A673 (cell line): ENCODE results near the gene ZBTB24. TPM values are rescaled to one million over a fixed set of nuclear protein-coding genes. Genes with fewer than 3 reads are reported as not detected.

Experiments used
- BruUV-seq: library from RNA; stranded (reverse); fragments of 400-500 nt; replicated peaks from 2 replicates; lab custom pipeline; 2021; lab: Mats Ljungman, UMichigan
- CTCF ChIA-PET: fragments of 300-600 bp; sonication (Branson Sonifier 250); formaldehyde crosslinking; loops from one replicate; lab custom pipeline; 2022; ENCODE audit warnings: antibody characterized with exemption; lab: Charles Lee
- POLR2A ChIA-PET: fragments of 300-600 bp; sonication (Branson Sonifier 250); formaldehyde crosslinking; loops from one replicate; lab custom pipeline; 2022; ENCODE audit warnings: antibody characterized with exemption; ENCODE audit not compliant: low non-redundant PET; lab: Charles Lee
- DNase-seq: peaks from one replicate; pipeline ENCODE4 v3.0.0-alpha.2; 2015; ENCODE audit warnings: low spot score
- H3K27ac ChIP-seq: fragments of 200-600 bp; sonication (generic); 2 replicates; pipeline ENCODE4 v1.5.1; 2016; ENCODE audit warnings: mixed run types, low read depth, mild to moderate bottlenecking, mixed read lengths, antibody characterized with exemption, low read length; ENCODE audit not compliant: poor library complexity, severe bottlenecking
- H3K27me3 ChIP-seq: fragments of 200-600 bp; sonication (generic); replicated peaks from 2 replicates; pipeline ENCODE4 v1.6.1; 2017; ENCODE audit warnings: mixed run types, low read depth, mild to moderate bottlenecking, mixed read lengths, antibody characterized with exemption, low read length; ENCODE audit not compliant: insufficient read depth, poor library complexity
- H3K36me3 ChIP-seq: fragments of 200-600 bp; sonication (generic); 2 replicates; pipeline ENCODE4 v1.6.1; 2016; ENCODE audit warnings: mixed run types, mild to moderate bottlenecking, mixed read lengths, antibody characterized with exemption, low read length; ENCODE audit not compliant: insufficient read depth, poor library complexity, severe bottlenecking
- H3K4me1 ChIP-seq: fragments of 200-600 bp; sonication (generic); 2 replicates; pipeline ENCODE4 v1.6.1; 2017; ENCODE audit warnings: mixed run types, mild to moderate bottlenecking, mixed read lengths, antibody characterized with exemption, low read length; ENCODE audit not compliant: insufficient read depth, poor library complexity, severe bottlenecking
- H3K4me3 ChIP-seq: fragments of 200-600 bp; sonication (generic); 2 replicates; pipeline ENCODE4 v1.5.1; 2016; ENCODE audit warnings: low read depth, mixed run types, mild to moderate bottlenecking, mixed read lengths, low read length; ENCODE audit not compliant: poor library complexity, severe bottlenecking
- H3K9me3 ChIP-seq: fragments of 200-600 bp; sonication (generic); 2 replicates; pipeline ENCODE4 v1.6.1; 2016; ENCODE audit warnings: mixed run types, low read depth, mild to moderate bottlenecking, mixed read lengths, antibody characterized with exemption, low read length; ENCODE audit not compliant: poor library complexity, severe bottlenecking
- CTCF ChIP-seq: fragments of 300-800, 200-600 bp; sonication (generic); conservative IDR thresholded peaks from 2 replicates; pipeline ENCODE4 v1.5.1; 2017; ENCODE audit warnings: low read depth, mild to moderate bottlenecking, antibody characterized with exemption, low read length, moderate library complexity, mixed read lengths
- EZH2 ChIP-seq: fragments of 200-600 bp; sonication (generic); IDR thresholded peaks from 2 replicates; pipeline ENCODE4 v1.6.1; 2017; ENCODE audit warnings: borderline replicate concordance, low read depth, mild to moderate bottlenecking, mixed read lengths, antibody characterized with exemption, low read length; ENCODE audit not compliant: poor library complexity, severe bottlenecking
- intact Hi-C: fragments of 100-400 bp; cut with micrococcal nuclease; formaldehyde crosslinking; loops from one replicate; pipeline ENCODE4 v1.10.0; 2022; ENCODE audit not compliant: unreplicated experiment
- total RNA-seq: library from RNA; stranded (reverse); gene quantifications from 2 replicates; pipeline ENCODE4 v1.2.3, GENCODE V29; 2021

ZBTB24 gene
- total RNA-seq, 1 experiment from 2014 or later = 15.5 TPM

DNA sequence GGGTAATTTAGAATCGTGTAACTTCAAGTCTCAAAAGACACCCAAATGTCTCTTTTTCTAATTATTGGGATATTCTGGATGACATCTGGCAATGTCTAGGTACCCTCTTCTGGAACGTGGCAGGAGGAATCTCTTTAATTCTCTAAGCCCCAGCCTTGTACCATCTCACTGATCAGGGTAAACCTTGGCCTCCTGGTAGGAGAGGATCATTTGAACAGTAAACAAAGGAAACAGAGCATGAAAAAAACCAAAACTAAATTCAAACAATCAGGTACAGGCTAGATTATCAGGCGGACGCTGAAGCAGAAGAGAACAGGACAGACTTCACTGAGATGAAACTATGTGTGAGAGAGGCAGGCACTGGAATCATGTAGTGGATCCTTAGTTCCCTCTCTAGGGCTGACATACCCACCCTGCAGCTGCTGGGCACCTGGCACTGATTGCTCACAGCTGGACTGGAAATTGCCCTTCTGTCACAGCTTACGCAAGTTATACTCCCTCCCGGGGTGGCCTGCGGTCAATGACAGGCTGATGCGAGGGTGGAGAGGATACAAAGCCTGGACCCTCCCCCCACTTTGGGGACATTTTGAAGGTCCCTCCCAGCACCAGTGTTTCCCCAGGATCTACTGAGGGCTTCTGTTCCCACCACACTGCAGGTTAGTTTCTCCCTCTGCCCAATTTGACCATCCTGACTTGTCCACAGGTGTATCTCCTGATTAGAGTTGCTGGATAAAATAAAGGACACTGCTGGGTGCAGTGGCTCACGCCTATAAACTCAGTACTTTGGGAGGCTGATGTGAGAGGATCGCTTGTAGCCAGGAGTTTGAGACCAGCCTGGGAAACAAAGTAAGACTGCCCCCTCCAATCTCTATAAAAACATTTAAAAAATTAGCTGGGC is 20.6 kb upstream of the ZBTB24 start:
- Histone ChIP-seq H3K27me3 (no peaks in the 10 kb centered on the region), H3K4me1 (no peaks in the 10 kb centered on the region), H3K27ac (no peak overlapping the region), H3K4me3 (no peak overlapping the region), H3K9me3 (no peaks in the 10 kb centered on the region), H3K36me3 (no peaks in the 10 kb centered on the region)
- intact Hi-C loops = no loop called here
- CTCF ChIA-PET = no interaction called here
- no peak for DNase-seq
- BruUV-seq = no TSS peak
- TF ChIP-seq CTCF (no peak), EZH2 (no peak)
- POLR2A ChIA-PET = no interaction called here

- intact Hi-C loops = no loop called here
- DNase-seq = no peak
- ChIA-PET POLR2A (no interaction called here), CTCF (no interaction called here)
- TF ChIP-seq CTCF (no peak), EZH2 (no peak)
- H3K9me3 ChIP-seq = no peaks in the 10 kb centered on the region
- H3K27ac ChIP-seq = no peak overlapping the region
- BruUV-seq = no TSS peak
- H3K4me3 ChIP-seq = no peak overlapping the region
- no peaks in the 10 kb centered on the region for H3K36me3 ChIP-seq
- no peaks in the 10 kb centered on the region for H3K27me3 ChIP-seq
- no peaks in the 10 kb centered on the region for H3K4me1 ChIP-seq
Measured at GRCh38 chr6:109498936-109499335, 15.9 kb upstream of the ZBTB24 start.

DNA sequence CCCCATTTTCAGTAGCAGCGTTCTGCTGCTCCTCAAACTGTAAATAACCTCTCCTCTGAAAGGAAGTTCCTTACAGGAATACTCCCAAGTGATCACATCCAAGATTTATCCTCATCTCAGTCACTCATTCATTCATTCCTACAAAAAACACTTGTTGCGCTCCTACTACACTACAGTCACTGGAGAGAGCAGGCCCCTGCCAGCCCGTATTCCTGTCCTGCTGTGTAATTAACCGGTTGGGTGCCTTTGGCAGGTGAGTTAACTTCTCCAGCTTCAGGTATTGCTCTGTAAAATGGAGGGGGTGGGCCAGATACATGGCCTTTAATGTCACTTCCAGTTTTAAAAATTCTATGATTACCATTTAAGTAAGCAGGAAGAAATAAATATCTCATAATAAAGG is 15.0 kb upstream of the ZBTB24 start:
- CTCF ChIA-PET = no interaction called here
- no peak overlapping the region for H3K4me3 ChIP-seq
- H3K4me1 ChIP-seq = no peaks in the 10 kb centered on the region
- POLR2A ChIA-PET = no interaction called here
- no peak for DNase-seq
- H3K27ac ChIP-seq = no peak overlapping the region
- no peak for TF ChIP-seq CTCF
- no peak for TF ChIP-seq EZH2
- no peaks in the 10 kb centered on the region for H3K36me3 ChIP-seq
- intact Hi-C loops = no loop called here
- BruUV-seq = no TSS peak
- H3K27me3 ChIP-seq = no peaks in the 10 kb centered on the region
- no peaks in the 10 kb centered on the region for H3K9me3 ChIP-seq
